Trophoblast cell (in vitro differentiated cells and primary cell): ENCODE data around the gene KIAA1328.

Source experiments
- DNase-seq, 2 donors: peaks; one replicate each; pipeline ENCODE4 v3.0.0-alpha.2; 2016
- H2AFZ ChIP-seq: 2 replicates; pipeline ENCODE4 v1.6.1; 2013; ENCODE audit warnings: low read length, moderate library complexity, mild to moderate bottlenecking; ENCODE audit not compliant: insufficient read depth, poor library complexity
- H2AK5ac ChIP-seq: 2 replicates; pipeline ENCODE4 v1.6.1; 2013; ENCODE audit warnings: mild to moderate bottlenecking, low read length
- H2BK120ac ChIP-seq: 2 replicates; pipeline ENCODE4 v1.6.1; 2013; ENCODE audit warnings: low read length, mild to moderate bottlenecking, moderate library complexity; ENCODE audit not compliant: insufficient read depth, poor library complexity
- H2BK12ac ChIP-seq: 2 replicates; pipeline ENCODE4 v1.6.1; 2013; ENCODE audit warnings: mild to moderate bottlenecking, low read length, moderate library complexity
- H2BK5ac ChIP-seq: 2 replicates; pipeline ENCODE4 v1.6.1; 2013; ENCODE audit warnings: low read length, low read depth, moderate library complexity, mild to moderate bottlenecking; ENCODE audit not compliant: poor library complexity
- H3K14ac ChIP-seq: 2 replicates; pipeline ENCODE4 v1.6.1; 2013; ENCODE audit warnings: mild to moderate bottlenecking, low read length
- H3K18ac ChIP-seq: 2 replicates; pipeline ENCODE4 v1.6.1; 2013; ENCODE audit warnings: mild to moderate bottlenecking, low read length
- H3K23ac ChIP-seq: 2 replicates; pipeline ENCODE4 v1.6.1; 2013; ENCODE audit warnings: low read length
- H3K27ac ChIP-seq: 2 replicates; pipeline ENCODE4 v1.5.1; 2013; ENCODE audit warnings: low read depth, mild to moderate bottlenecking, inconsistent platforms, low read length, moderate library complexity
- H3K27me3 ChIP-seq: 2 replicates; pipeline ENCODE4 v1.6.1; 2013; ENCODE audit warnings: inconsistent platforms, mild to moderate bottlenecking, low read length, moderate library complexity; ENCODE audit not compliant: insufficient read depth
- H3K36me3 ChIP-seq, 2 experiments: 1 replicate in 1 of 2; 2 replicates in 1 of 2; pipeline ENCODE4 v1.6.1; 2013; ENCODE audit warnings: low read length in 2 of 2, mild to moderate bottlenecking in 2 of 2, moderate library complexity in 1 of 2; ENCODE audit not compliant: insufficient read depth in 2 of 2, control insufficient read depth in 1 of 2
- H3K4ac ChIP-seq: 2 replicates; pipeline ENCODE4 v1.6.1; 2013; ENCODE audit warnings: low read depth, mild to moderate bottlenecking, low read length, moderate library complexity
- H3K4me1 ChIP-seq, 2 experiments: 1 replicate in 1 of 2; 2 replicates in 1 of 2; pipeline ENCODE4 v1.6.1; 2013; ENCODE audit warnings: low read length in 2 of 2, mild to moderate bottlenecking in 2 of 2, moderate library complexity in 1 of 2; ENCODE audit not compliant: insufficient read depth in 2 of 2, control insufficient read depth in 1 of 2
- H3K4me2 ChIP-seq: 2 replicates; pipeline ENCODE4 v1.6.1; 2013; ENCODE audit warnings: inconsistent platforms, mild to moderate bottlenecking, low read length, moderate library complexity
- H3K4me3 ChIP-seq: 2 replicates; pipeline ENCODE4 v1.5.1; 2013; ENCODE audit warnings: mild to moderate bottlenecking, low read depth, low read length, inconsistent platforms
- H3K79me1 ChIP-seq: one replicate; pipeline ENCODE4 v1.6.1; 2013; ENCODE audit warnings: low read length
- H3K79me2 ChIP-seq: 2 replicates; pipeline ENCODE4 v1.6.1; 2013; ENCODE audit warnings: low read length, mild to moderate bottlenecking; ENCODE audit not compliant: control insufficient read depth, insufficient read depth, poor library complexity
- H3K9ac ChIP-seq: 2 replicates; pipeline ENCODE4 v1.6.1; 2013; ENCODE audit warnings: mild to moderate bottlenecking, low read length
- H3K9me3 ChIP-seq: 2 replicates; pipeline ENCODE4 v1.6.1; 2013; ENCODE audit warnings: low read depth, mild to moderate bottlenecking, control low read depth, inconsistent platforms, low read length; ENCODE audit not compliant: insufficient read depth
- H4K12ac ChIP-seq: 2 replicates; pipeline ENCODE4 v1.6.1; 2013; ENCODE audit warnings: low read depth, mild to moderate bottlenecking, low read length, moderate library complexity
- H4K8ac ChIP-seq: 2 replicates; pipeline ENCODE4 v1.6.1; 2013; ENCODE audit warnings: low read depth, mild to moderate bottlenecking, low read length, moderate library complexity
- H4K91ac ChIP-seq: one replicate; pipeline ENCODE4 v1.6.1; 2013; ENCODE audit warnings: low read depth, mild to moderate bottlenecking, low read length, moderate library complexity
- WGBS: extraction: QIAGEN DNeasy Blood & Tissue Kit; methylation state at CpG from one replicate; pipeline ENCODE4 v1.1.7; 2013; ENCODE audit warnings: missing lambda C conversion rate; ENCODE audit not compliant: insufficient read length, insufficient coverage; ENCODE audit errors: extremely low coverage; 5-methylcytosine and 5-hydroxymethylcytosine counted together

The KIAA1328 gene

GRCh38 chr18:36856815-36857214, 27.9 kb downstream of the KIAA1328 start:
- no peaks in the 10 kb centered on the region for H3K79me1 ChIP-seq
- no peak overlapping the region for H2BK5ac ChIP-seq
- no peak overlapping the region for H3K4me3 ChIP-seq
- H3K23ac ChIP-seq: no peak overlapping the region
- no peak overlapping the region for H4K8ac ChIP-seq
- no peak overlapping the region for H3K18ac ChIP-seq
- H3K4me1 ChIP-seq: no peaks in the 10 kb centered on the region
- WGBS: no CpG with 5 or more reads among the region's 1 CpG
- no peak overlapping the region for H2AFZ ChIP-seq
- no peak for DNase-seq
- H4K91ac ChIP-seq: no peak overlapping the region
- no peaks in the 10 kb centered on the region for H3K79me2 ChIP-seq
- H2BK120ac ChIP-seq: no peak overlapping the region
- no peak overlapping the region for H2BK12ac ChIP-seq
- no peak overlapping the region for H4K12ac ChIP-seq
- no peaks in the 10 kb centered on the region for H3K27me3 ChIP-seq
- H3K4me2 ChIP-seq: no peak overlapping the region
- H2AK5ac ChIP-seq: no peak overlapping the region
- no peak overlapping the region for H3K9ac ChIP-seq
- no peak overlapping the region for H3K27ac ChIP-seq
- no peaks in the 10 kb centered on the region for H3K9me3 ChIP-seq
- no peak overlapping the region for H3K4ac ChIP-seq
- peaks cover 0 to 2% of the 10 kb centered on the region in 2 experiments for H3K36me3 ChIP-seq
- no peak overlapping the region for H3K14ac ChIP-seq

GRCh38 chr18:36862182-36862581, 33.3 kb downstream of the KIAA1328 start:
- no peak overlapping the region for H2AK5ac ChIP-seq
- H3K4ac ChIP-seq: no peak overlapping the region
- DNase-seq: no peak
- H3K14ac ChIP-seq: no peak overlapping the region
- H3K27me3 ChIP-seq: no peaks in the 10 kb centered on the region
- peaks cover 2% of the 10 kb centered on the region for H3K9me3 ChIP-seq
- no CpG with 5 or more reads among the region's 1 CpG for WGBS
- no peak overlapping the region for H3K23ac ChIP-seq
- H4K12ac ChIP-seq: no peak overlapping the region
- H3K4me2 ChIP-seq: no peak overlapping the region
- H3K36me3 ChIP-seq: no peaks in the 10 kb centered on the region
- no peak overlapping the region for H3K27ac ChIP-seq
- no peak overlapping the region for H2BK12ac ChIP-seq
- H3K79me2 ChIP-seq: no peaks in the 10 kb centered on the region
- no peak overlapping the region for H3K9ac ChIP-seq
- no peak overlapping the region for H4K91ac ChIP-seq
- H2AFZ ChIP-seq: no peak overlapping the region
- H2BK120ac ChIP-seq: no peak overlapping the region
- no peaks in the 10 kb centered on the region for H3K4me1 ChIP-seq
- no peak overlapping the region for H2BK5ac ChIP-seq
- no peak overlapping the region for H3K18ac ChIP-seq
- no peak overlapping the region for H4K8ac ChIP-seq
- H3K4me3 ChIP-seq: no peak overlapping the region
- no peaks in the 10 kb centered on the region for H3K79me1 ChIP-seq

GRCh38 chr18:36867056-36867455, 38.1 kb downstream of the KIAA1328 start:
- H3K4ac ChIP-seq: no peak overlapping the region

GRCh38 chr18:36871801-36872200, 42.9 kb downstream of the KIAA1328 start:
- Histone ChIP-seq H3K79me2 (no peaks in the 10 kb centered on the region), H3K23ac (no peak overlapping the region), H3K14ac (no peak overlapping the region), H3K4me1 (no peaks in the 10 kb centered on the region), H2AK5ac (no peak overlapping the region), H3K79me1 (no peaks in the 10 kb centered on the region), H3K9ac (no peak overlapping the region), H2AFZ (no peak overlapping the region), H4K12ac (no peak overlapping the region), H2BK5ac (no peak overlapping the region), H3K36me3 (no peaks in the 10 kb centered on the region), H2BK120ac (no peak overlapping the region), H3K18ac (no peak overlapping the region), H4K8ac (no peak overlapping the region), H3K27me3 (no peaks in the 10 kb centered on the region), H3K27ac (no peak overlapping the region), H2BK12ac (no peak overlapping the region), H3K4me2 (no peak overlapping the region), H3K4ac (no peak overlapping the region), H3K4me3 (no peak overlapping the region), H4K91ac (no peak overlapping the region), H3K9me3 (no peaks in the 10 kb centered on the region)
- no CpG with 5 or more reads among the region's 3 CpGs for WGBS
- DNase-seq: peak; percentile 26 to 69

More at GRCh38 chr18:36867056-36867455, 38.1 kb downstream of the KIAA1328 start:
- DNase-seq: no peak
- no peak overlapping the region for H4K12ac ChIP-seq
- H3K4me2 ChIP-seq: no peak overlapping the region
- no peak overlapping the region for H2AK5ac ChIP-seq
- H2BK5ac ChIP-seq: no peak overlapping the region
- no peak overlapping the region for H4K8ac ChIP-seq
- H3K18ac ChIP-seq: no peak overlapping the region
- no peaks in the 10 kb centered on the region for H3K79me2 ChIP-seq
- H3K9me3 ChIP-seq: peaks cover 2% of the 10 kb centered on the region
- H3K27me3 ChIP-seq: no peaks in the 10 kb centered on the region
- no peak overlapping the region for H3K27ac ChIP-seq
- no peak overlapping the region for H4K91ac ChIP-seq
- no peaks in the 10 kb centered on the region for H3K79me1 ChIP-seq
- no peaks in the 10 kb centered on the region for H3K4me1 ChIP-seq
- WGBS: no CpG with 5 or more reads among the region's 1 CpG
- H3K14ac ChIP-seq: no peak overlapping the region
- no peak overlapping the region for H2BK120ac ChIP-seq
- H3K23ac ChIP-seq: no peak overlapping the region
- H2BK12ac ChIP-seq: no peak overlapping the region
- H2AFZ ChIP-seq: no peak overlapping the region
- H3K9ac ChIP-seq: no peak overlapping the region
- no peaks in the 10 kb centered on the region for H3K36me3 ChIP-seq
- H3K4me3 ChIP-seq: no peak overlapping the region
